GM21367 (cell line): ENCODE results near the gene MAB21L4.

Experiments used
- ATAC-seq: cut with Tn5 transposase; IDR thresholded peaks from one replicate; pipeline ENCODE4 v1.9.1; 2021; ENCODE audit not compliant: unreplicated experiment

Gene MAB21L4

DNA sequence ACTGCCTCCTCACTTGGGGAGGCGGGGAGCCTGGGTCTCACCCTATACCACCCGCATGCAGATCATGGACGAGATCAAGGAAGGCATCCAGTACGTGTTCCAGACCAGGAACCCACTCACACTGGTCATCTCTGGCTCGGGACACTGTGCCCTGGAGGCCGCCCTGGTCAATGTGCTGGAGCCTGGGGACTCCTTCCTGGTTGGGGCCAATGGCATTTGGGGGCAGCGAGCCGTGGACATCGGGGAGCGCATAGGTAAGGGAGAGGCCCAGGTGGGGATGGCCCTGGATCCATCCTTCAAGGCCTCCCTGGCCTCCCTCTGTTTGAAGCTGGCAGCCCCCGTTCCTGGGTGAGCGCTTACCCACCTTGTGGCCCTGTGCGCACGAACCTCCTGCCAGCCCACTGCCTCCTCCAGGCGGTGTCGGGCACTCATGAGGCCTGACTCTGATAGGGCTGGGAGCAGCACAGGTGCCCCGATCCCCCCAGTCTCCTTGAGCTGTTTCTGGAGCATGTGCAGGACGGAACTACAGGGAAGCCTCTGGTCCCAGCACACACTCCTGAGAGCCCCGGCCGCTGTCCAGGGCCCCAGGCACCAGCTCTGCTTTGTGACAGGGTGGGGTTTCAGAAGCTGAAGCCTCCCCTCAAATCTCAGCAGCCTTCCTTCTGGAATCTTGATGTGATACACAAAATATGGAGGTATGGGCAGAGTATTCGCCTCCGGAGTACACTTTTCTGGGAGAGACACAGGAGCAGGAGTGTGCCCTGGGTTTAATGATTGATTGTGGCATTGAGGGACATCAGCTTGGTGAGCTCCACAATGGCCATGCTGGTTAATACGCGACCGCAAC is 26.6 kb downstream of the MAB21L4 start:
- no peak for ATAC-seq

DNA sequence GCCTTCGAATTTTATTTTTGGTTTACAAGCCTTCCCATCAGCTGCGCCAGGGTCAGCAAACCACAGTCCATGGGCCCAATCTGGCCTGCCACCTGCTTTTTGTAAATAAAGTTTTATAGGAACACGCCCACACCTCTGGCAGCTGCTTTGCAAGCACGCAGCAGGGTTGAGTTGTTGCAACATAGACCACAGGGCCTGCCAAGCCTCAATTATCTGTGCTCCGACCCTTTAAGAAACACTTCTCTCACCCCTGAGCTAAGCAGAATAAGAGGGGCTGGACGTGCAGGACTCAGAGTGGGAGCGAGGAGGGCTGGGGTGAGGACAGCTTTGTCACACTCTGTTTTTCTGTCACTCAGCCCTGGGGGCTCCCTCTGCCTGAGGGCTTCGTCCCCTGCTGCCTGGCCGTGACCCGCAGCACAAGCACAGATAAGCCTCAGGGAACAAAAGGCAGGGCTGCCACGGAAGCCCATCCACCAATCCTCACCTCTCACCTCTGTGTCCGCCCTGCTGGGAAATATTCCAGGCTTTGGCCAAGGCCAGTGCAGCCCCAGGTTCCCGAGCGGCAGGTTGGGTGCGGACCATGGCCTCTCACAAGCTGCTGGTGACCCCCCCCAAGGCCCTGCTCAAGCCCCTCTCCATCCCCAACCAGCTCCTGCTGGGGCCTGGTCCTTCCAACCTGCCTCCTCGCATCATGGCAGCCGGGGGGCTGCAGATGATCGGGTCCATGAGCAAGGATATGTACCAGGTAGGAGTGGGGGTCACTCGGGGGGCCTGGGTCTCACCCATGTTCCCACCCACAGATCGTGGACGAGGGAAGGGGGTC is 27.5 kb downstream of the MAB21L4 start, which contains the start of gene AGXT:
AGXT (plus strand) TSS at position 539 of the 823 bp plus-strand sequence; CDS start at position 581, 42 bp downstream.
- no peak for ATAC-seq

DNA sequence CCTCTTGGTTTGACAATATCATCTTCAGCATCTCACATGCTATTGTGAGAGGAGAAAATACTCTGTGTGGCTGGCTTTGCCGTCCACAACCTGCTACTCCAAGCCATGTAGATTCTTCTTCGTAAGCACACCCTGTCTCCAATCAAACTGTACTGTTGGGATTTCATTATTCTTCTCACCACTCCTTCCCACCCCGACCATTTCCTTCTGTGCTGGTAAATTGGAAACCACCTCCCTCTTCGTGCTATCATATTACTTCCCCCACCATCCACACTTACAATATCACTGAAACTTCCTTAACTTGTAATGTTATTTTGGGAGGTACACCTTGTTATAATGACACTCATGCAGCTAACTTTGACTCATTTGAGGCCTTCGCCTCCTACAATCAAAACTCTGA is 30.6 kb downstream of the MAB21L4 start:
- ATAC-seq = no peak

DNA sequence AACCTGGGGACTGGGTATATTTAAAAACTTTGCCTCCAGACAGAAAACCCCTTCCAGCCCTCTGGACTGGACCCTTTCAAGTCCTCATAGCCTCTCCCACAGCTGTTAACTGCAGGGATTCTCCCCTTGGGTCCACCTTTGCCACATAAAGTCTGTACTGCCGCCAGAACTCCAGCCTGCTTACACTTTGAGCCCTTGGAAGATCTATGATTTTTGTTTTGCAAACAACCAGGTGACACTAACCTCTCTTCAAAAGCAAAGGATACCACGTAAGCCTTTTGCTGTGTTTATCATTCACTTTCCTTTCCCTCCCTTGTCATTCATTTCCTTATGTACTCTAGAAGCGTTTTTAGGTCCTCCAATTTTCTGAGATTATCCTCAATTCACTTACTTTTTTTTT is 31.5 kb downstream of the MAB21L4 start:
- no peak for ATAC-seq

DNA sequence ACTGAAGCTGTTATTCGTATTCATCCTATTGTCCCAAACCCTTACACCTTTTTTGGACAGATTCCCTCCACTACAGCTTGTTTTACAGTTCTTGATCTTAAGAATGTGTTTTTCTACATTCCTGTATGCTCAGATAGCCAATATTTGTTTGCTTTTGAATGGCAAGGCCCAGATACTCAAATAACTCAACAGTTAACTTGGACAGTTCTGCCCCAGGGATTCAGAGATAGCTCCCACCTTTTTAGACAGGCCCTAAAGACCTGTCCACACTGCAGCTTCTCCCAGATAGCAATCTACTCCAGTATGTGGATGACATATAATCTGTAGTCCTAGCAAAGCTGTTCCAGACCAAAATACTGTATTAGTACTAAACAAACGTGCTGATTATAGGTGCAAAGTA is 34.4 kb downstream of the MAB21L4 start:
- no peak for ATAC-seq

DNA sequence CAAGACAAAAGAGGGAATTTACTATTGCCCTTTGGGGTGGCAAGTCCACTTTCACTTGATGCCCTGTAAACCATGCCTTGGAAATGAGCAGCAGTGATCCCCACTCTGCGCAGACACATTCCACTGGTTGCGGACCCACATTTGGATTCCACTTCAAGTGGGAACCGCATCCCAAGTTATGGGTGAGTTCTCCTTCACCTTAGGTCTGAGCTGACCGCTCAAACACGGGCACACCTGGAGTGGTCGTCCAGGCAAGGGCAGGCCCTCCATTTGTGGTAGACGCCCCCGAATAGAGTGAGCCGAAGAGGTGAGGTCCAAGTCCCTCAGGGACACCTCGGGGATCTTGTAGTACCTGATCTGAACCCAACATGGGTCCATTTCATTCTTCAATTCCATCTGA is 37.1 kb downstream of the MAB21L4 start:
- ATAC-seq = no peak

DNA sequence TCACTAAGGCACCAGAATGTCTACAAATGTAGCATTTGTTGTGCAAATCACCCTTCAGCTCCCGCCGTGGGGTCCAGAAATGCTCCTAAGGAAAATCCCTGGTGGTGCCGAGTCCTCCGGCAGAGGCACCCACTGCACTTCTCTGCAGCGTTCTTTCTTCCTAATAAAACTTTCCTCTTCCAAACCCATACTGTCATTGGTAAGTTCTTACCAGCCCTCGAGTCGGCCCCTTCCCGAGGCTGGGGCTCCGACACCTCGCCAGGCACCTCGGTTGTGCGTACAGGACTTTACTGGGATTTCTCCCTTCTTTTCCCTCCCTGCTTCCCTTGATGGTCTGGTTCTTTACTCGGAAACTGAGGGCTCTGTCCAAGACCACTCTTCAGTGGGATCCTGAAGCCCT is 37.6 kb downstream of the MAB21L4 start:
- ATAC-seq = no peak

DNA sequence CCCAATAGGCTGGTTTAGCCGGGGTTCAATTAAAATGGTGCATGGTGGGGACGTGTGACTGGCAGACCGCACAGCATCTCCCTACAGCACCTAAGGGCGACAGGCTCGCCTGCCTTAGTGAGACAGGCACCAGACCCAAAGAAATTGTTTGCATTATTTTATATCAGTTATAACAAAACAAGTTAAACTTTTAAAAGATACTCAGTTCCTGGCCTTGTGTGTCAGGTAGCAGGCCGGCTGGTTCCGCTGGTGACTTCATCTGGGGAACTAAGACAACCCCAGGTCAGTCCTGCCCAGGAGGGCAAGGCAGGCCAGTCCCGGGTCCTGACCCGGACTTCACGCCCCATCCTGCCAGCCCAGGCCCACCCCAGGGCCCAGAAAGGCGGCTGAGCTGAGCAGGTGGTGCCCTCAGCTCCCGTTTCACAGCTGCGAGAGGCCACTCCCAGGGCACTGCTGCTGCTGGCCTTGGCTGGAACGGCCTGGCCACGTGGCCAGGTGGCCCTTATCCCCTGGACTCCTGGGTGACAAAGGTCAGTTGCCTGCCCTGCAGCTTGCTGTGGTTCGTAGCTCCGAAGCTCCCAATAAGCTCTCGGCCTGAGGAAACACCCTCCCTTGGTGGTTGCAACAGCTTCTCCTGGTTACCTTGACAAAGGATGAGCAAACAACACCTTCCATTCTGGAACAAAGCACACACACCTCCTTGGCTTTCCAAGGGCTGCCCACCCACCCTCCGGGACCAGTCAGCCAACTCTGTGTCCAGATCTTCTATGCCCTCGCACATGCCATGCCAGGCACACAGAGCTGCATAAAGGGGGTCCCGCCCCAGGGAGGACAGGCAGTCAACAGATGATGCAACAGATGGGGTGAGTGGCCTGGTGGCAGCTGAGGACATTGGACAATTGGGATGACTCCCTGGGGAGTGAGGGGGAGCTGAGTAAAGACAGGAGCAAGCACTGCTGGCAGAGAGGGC is 38.6 kb downstream of the MAB21L4 start:
- ATAC-seq = no peak

DNA sequence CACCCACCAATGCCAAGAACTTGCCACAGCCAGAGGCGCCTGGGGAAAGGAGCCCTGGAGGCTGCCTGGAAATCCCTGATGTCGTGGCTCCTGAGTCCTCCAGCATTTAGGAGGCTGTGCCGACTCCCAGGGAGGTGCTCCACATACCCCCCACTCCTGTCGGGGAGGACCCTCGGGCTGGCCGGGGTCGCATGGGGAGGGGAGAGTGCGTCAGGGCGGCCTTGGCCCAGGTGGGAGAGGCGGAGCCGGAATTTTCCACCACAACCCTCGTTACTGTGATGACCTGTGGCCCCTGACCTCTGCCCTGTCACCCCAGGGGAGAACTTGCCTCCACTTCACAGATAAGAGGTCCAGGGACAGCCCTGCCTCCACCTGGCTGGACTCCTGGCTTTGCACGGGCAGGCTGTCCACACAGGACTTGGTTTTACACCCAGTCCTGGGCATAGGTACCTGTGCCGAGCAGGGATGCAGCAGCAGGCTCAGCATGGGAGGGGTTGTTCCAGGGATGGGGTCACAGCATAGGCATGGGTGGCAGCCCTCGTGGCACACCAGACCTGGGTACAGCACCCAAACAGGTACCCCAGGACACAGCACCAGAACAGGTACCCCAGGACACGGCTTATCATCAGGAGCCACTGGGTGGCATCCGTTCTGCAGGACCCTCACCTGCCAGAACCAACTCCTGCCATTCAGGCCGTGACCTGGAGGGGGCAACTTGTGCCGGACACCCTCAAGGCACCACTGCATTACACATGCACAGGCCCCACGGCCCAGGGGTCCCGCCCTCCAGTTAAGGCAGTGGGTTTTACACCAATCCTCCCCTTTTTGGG is 39.6 kb downstream of the MAB21L4 start:
- no peak for ATAC-seq

DNA sequence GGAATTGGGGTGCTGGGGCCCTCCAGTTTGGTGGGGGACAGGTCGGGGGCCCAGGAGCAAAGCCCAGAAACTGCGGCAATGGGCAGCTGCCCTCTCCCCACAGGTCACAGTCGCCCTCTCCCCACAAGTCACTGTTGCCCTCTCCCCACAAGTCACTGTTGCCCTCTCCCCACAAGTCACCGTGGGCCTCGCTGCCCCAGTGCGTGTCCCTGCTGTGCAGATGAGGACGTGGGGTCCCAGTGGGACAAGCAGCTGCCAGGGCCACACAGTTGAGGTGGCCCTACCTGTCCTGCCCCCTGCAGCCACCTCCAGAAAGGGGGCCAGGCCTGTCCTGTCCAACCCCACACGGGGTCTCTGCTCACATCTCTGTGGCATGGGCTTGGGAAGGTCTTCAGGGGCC is 40.3 kb downstream of the MAB21L4 start:
- no peak for ATAC-seq

DNA sequence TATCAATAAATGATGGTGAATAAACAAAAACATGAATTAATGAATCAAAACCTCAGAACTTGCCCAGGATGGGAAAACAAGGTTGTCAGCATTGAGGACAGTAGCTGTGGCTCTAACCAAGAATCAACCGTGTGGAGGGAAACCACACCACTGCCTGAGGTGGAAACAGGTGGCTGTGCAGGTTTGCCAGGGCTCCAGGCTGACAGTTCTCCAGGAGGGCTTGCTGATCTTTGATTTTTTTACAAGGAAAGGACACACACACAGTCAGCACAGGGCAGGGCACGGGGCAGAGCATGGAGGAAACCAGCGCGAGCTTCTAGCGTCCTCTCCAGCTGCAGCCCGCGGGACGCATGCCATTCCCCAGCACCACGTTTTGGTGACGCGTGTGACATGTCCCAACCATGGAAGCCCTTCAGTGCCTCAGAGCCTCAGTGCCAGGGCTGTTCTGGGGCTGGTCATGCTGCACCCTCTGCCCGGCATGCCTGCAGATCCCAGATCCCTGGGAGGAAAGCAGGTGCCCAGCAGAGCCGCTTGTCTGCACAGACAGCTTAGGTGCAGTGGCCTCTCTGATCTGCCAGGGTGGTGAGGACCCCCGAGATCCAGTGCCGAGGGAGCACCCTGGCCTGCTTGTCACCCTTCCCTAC is 43.2 kb downstream of the MAB21L4 start:
- no peak for ATAC-seq

DNA sequence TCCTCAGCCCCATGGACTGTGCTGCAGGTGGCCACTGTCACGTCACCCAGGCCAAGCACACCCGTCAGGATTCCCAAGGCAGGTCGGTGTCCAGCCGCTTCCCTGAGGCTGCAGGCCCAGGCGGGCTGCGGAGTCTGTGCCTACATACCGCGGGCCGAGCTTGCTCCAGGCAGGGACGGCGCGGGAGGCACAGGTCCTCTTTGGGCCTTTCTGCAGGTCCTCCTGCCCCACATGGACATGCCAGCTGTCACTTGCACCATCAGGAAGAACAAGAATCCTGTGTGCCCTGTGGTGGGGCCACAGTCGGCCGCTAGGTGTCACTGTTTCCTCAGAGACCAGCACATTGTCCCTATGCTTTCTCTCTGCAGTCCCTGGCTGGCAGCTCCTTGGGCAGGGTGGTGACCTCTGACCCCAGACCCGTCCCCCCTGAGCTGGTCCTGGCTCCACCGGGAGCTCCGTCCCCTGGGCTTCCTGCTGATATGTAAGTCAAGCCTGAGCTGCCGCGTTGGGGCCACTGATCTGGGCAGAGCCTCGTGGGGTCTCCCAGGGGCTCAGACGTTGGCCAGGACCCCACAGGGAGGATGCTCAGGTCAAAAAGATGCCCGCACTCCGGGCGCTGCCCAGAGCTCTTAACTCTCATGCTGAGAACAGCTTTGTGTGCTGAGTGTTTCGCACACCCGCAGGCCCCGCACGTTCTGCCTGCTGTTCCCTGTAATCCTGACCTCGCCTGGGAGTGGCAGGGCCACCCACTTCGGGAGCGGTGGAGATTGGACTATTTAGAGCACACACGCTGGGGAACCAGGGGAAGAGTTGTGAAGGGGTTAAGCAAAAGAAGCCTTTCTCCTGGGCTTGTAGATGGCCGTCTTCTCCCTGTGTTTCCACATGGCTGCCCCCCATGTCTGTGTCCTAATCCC is 44.6 kb downstream of the MAB21L4 start:
- no peak for ATAC-seq

DNA sequence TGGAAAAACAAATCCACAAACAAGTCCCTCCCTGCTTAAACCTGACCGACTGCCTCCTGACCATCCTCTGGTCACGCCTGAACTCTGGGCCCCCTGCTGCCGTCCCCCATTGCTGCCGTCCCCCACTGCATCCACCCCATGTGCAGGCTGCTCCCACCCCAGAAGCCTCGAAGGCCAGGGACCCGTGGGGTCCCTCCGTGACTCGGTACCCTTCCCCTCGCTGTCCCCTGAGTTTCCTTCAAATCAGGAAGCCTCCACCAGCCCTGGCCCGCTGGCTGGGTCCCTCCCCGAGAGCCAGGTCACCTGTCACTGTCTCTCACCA is 45.2 kb downstream of the MAB21L4 start:
- ATAC-seq = no peak

DNA sequence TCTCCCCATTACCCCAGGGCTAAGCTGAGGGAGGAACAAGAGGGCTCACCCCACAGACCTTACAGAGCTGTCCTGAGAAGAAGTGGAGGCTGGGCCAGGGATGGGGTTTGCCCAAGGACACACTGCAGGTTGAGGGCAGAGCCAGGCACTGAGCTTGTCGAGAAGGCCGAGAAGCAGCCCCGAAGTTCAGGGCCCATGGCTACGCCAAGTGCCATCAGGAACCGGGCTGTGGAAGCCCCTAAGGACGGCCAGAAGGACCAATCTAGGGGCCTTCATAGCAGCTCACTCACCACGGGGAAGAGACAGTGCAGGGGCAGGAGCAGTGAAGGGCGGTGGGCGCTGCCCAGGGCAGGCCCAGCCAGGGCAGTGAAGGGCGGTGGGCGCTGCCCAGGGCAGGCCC is 45.9 kb downstream of the MAB21L4 start:
- ATAC-seq = no peak

DNA sequence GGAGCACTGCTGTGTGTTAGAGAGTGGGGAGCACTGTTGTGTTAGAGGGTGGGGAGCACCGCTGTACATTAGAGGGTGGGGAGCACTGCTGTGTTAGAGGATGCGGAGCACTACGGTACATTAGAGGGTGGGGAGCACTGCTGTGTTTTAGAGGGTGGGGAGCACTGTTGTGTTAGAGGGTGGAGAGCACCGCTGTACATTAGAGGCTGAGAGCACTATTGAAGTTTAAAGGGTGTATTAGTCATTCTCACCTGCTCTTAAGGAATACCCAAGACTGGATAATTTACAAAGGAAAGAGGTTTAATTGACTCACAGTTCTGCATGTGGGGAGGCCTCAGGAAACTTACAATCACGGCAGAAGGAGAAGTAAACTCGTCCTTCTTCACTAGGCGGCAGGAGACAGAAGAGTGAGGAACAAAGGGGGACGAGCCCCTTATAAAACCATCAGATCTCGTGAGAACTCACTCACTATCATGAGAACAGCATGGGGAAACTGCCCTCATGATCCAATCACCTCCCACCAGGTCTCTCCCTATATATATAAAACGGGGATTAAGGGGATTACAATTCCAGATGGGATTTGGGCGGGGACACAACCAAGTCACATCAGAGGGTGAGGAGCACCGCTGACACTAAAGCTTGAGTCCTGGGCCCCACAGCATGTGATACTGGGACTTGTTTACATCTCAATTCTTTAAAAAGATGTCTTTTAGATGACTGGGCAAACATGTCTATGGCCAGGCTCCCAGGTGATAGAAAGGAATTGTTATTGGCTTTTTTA is 46.9 kb downstream of the MAB21L4 start:
- no peak for ATAC-seq

DNA sequence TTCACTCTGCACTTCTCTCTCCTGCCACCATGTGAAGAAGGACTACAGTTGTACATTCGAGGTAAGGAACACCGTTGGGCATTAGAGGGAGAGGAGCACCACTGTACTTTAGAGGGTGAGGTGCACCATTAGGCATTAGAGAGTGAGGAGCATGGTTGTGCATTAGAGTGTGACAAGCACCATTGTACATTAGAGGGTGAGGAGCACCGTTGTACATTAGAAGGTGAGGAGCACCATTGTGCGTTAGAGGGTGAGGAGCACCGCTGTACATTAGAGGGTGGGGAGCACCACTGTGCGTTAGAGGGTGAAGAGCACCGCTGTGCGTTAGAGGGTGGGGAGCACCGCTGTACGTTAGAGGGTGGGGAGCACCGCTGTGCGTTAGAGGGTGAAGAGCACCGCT is 48.1 kb downstream of the MAB21L4 start:
- no peak for ATAC-seq

DNA sequence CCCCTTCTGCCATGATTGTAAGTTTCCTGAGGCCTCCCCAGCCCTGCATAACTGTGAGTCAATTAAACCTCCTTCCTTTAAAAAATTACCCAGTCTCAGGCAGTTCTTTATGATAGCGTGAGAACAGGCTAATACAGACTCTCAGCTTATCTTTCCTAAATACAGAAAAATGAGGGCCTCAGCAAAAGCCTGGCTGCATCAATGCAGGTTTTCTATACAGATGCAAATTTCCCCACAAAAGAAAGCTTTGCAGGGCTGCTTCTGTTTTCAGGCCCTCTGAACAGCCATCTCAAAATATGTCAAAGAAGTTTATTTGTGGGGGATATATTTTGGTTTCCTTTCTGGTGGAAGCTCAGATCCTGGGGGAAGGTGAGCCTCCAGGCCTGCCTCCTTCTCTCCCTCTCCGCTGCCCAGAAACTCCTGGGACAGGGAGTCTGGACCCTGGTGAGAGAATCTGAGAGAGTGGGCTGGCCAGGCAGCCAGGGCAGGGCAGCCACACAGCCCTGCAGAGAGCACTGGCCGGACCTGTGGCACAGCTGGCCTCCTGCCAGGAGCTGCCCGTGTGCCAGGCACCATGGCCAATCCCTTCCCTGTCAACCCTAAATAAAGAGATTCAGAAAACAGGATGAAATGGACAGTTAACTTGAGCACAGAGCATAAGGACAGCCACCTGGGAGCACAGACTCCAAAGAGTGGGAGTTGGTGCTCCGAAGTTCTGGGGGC is 48.9 kb downstream of the MAB21L4 start:
- no peak for ATAC-seq
